ENCODE results near the gene KIAA0513.

DNA sequence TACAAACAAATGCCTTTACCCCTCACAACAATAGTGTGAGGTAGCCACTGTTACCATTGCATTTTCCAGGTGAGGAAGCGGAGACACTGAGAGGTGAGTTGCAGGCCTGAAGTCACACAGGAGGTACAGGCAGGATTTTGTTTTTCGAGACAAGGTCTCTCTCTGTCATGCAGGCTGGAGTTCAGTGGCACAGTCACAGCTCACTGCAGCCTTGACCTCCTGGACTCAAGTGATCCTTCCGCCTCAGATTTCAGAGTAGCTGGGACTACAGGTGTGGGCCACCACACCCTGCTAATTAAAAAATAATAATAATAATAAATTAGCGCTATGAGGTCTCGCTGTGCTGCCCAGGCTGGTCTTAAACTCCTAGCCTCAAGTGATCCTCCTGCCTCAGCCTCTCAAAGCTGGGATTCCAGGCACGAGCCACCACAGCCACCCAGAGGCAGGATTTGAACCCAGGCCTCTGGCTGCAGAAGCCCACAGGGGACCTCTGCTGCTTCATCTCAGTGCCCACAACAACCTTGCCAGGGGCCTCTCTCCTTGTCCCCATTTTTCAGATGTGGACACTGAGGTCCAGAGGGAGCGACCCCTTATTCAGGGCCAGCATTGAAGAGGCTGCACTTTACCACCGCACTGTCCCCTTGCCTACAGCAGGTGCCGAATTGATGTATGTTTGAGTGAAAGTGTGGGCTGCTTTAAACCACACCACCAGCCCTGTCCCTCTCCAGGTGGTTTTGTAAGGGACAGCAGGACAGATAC lies 100.7 kb downstream of the KIAA0513 start:
- TF ChIP-seq, protein P1, sequence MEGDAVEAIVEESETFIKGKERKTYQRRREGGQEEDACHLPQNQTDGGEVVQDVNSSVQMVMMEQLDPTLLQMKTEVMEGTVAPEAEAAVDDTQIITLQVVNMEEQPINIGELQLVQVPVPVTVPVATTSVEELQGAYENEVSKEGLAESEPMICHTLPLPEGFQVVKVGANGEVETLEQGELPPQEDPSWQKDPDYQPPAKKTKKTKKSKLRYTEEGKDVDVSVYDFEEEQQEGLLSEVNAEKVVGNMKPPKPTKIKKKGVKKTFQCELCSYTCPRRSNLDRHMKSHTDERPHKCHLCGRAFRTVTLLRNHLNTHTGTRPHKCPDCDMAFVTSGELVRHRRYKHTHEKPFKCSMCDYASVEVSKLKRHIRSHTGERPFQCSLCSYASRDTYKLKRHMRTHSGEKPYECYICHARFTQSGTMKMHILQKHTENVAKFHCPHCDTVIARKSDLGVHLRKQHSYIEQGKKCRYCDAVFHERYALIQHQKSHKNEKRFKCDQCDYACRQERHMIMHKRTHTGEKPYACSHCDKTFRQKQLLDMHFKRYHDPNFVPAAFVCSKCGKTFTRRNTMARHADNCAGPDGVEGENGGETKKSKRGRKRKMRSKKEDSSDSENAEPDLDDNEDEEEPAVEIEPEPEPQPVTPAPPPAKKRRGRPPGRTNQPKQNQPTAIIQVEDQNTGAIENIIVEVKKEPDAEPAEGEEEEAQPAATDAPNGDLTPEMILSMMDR (conservative IDR thresholded peaks at IDR 0.05; ENCODE audit: low read length) = no peak
- TF ChIP-seq EZH2phosphoT487 (IDR thresholded peaks at IDR 0.05; ENCODE audit: borderline replicate concordance) = no peak
